Measurements from ENCODE around the gene PLRG1.
"Not testable (repeated sequence)": the region's sequence is repeated elsewhere in the genome, so short reads cannot be mapped to it uniquely, and the experiment has no call there.

PLRG1 gene

GRCh38 chr4:154549894-154550790 is at the start of gene PLRG1:
Gene PLRG1, minus strand, starts transcription at chr4:154550400. Its CDS starts 92 bp downstream, at chr4:154550308.
- DNase-seq (ENCODE audit: low read depth in 1 of 2, low spot score in 1 of 2): peak; percentile 90 to 95

GRCh38 chr4:154597798-154598774 is 47.9 kb upstream of the PLRG1 start:
- DNase-seq (ENCODE audit: low read depth in 1 of 2, low spot score in 1 of 2): no peak

GRCh38 chr4:154597281-154597680 is 47.1 kb upstream of the PLRG1 start:
- not testable (repeated sequence) for DNase-seq (ENCODE audit: low read depth in 1 of 2, low spot score in 1 of 2)

- DNase-seq (ENCODE audit: low read depth in 1 of 2, low spot score in 1 of 2): no peak
Measured at GRCh38 chr4:154595807-154596206, 45.6 kb upstream of the PLRG1 start.

- not testable (repeated sequence) for DNase-seq (ENCODE audit: low read depth in 1 of 2, low spot score in 1 of 2)
Measured at GRCh38 chr4:154594343-154594742, 44.1 kb upstream of the PLRG1 start.

GRCh38 chr4:154593868-154594267 is 43.7 kb upstream of the PLRG1 start:
- no peak for DNase-seq (ENCODE audit: low read depth in 1 of 2, low spot score in 1 of 2)

GRCh38 chr4:154591890-154592289 is 41.7 kb upstream of the PLRG1 start:
- DNase-seq (ENCODE audit: low read depth in 1 of 2, low spot score in 1 of 2): no peak

GRCh38 chr4:154590329-154591006 is 40.3 kb upstream of the PLRG1 start, which contains the start of gene FGA:
Gene FGA, minus strand, starts transcription at chr4:154590742. Its CDS starts 55 bp downstream, at chr4:154590687.
- no peak for DNase-seq (ENCODE audit: low read depth in 1 of 2, low spot score in 1 of 2)

- no peak for DNase-seq (ENCODE audit: low read depth in 1 of 2, low spot score in 1 of 2)
Measured at GRCh38 chr4:154589296-154590197, 39.3 kb upstream of the PLRG1 start.

GRCh38 chr4:154588198-154588597 is 38.0 kb upstream of the PLRG1 start:
- DNase-seq (ENCODE audit: low read depth in 1 of 2, low spot score in 1 of 2): no peak

GRCh38 chr4:154586296-154587033 is 36.3 kb upstream of the PLRG1 start:
- DNase-seq (ENCODE audit: low read depth in 1 of 2, low spot score in 1 of 2): no peak

- DNase-seq (ENCODE audit: low read depth in 1 of 2, low spot score in 1 of 2): no peak
Measured at GRCh38 chr4:154585369-154586018, 35.3 kb upstream of the PLRG1 start.

- DNase-seq (ENCODE audit: low read depth in 1 of 2, low spot score in 1 of 2): no peak
Measured at GRCh38 chr4:154584259-154584658, 34.1 kb upstream of the PLRG1 start.

- DNase-seq (ENCODE audit: low read depth in 1 of 2, low spot score in 1 of 2): no peak
Measured at GRCh38 chr4:154583677-154584076, 33.5 kb upstream of the PLRG1 start.

GRCh38 chr4:154583230-154583629 is 33.0 kb upstream of the PLRG1 start:
- DNase-seq (ENCODE audit: low read depth in 1 of 2, low spot score in 1 of 2): no peak

- DNase-seq (ENCODE audit: low read depth in 1 of 2, low spot score in 1 of 2): no peak
Measured at GRCh38 chr4:154582723-154583122, 32.5 kb upstream of the PLRG1 start.

- DNase-seq (ENCODE audit: low read depth in 1 of 2, low spot score in 1 of 2): no peak
Measured at GRCh38 chr4:154579927-154580326, 29.7 kb upstream of the PLRG1 start.

- DNase-seq (ENCODE audit: low read depth in 1 of 2, low spot score in 1 of 2): no peak
Measured at GRCh38 chr4:154578919-154579318, 28.7 kb upstream of the PLRG1 start.

GRCh38 chr4:154577324-154577723 is 27.1 kb upstream of the PLRG1 start:
- DNase-seq (ENCODE audit: low read depth in 1 of 2, low spot score in 1 of 2): no peak

Measured in stimulated activated CD4-positive, alpha-beta T cell treated with anti-CD3 and anti-CD28 coated beads, Interleukin-15, amount 100 ng/mL, for 1 hour (primary cell).